Ovary (tissue), 3 donors: ENCODE data around the gene F8.
"Not testable (repeated sequence)": the region's sequence is repeated elsewhere in the genome, so short reads cannot be mapped to it uniquely, and the experiment has no call there.

Experiments
- EP300 ChIP-seq: sonication (generic); formaldehyde crosslinking; IDR thresholded peaks from one replicate; pipeline ENCODE4 v1.6.1; 2017; ENCODE audit warnings: antibody characterized with exemption
- POLR2A ChIP-seq: fragments of 450-650 bp; IDR thresholded peaks from one replicate; pipeline ENCODE4 v1.6.1; 2017; ENCODE audit warnings: antibody characterized with exemption, mild to moderate bottlenecking, moderate library complexity
- TF ChIP-seq, protein P1 (sequence below), 3 donors: fragments of 450-650 bp in 2 of 3; fragments of 200-600 bp in 1 of 3; IDR thresholded peaks; one replicate each; pipeline versions ENCODE4 v1.5.1 to v1.8.0; 2016 to 2022; ENCODE audit warnings: antibody characterized with exemption in 3 of 3, mild to moderate bottlenecking in 1 of 3
- donor health status: DM: no; HTN: no; CAD: no.

DNA sequence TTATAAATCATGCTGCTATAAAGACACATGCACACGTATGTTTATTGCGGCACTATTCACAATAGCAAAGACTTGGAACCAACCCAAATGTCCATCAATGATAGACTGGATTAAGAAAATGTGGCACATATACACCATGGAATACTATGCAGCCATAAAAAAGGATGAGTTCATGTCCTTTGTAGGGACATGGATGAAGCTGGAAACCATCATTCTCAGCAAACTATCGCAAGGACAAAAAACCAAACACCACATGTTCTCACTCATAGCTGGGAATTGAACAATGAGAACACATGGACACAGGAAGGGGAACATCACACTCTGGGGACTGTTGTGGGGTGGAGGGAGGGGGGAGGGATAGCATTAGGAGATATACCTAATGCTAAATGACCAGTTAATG is 196.9 kb downstream of the F8 start:
- TF ChIP-seq, protein P1, sequence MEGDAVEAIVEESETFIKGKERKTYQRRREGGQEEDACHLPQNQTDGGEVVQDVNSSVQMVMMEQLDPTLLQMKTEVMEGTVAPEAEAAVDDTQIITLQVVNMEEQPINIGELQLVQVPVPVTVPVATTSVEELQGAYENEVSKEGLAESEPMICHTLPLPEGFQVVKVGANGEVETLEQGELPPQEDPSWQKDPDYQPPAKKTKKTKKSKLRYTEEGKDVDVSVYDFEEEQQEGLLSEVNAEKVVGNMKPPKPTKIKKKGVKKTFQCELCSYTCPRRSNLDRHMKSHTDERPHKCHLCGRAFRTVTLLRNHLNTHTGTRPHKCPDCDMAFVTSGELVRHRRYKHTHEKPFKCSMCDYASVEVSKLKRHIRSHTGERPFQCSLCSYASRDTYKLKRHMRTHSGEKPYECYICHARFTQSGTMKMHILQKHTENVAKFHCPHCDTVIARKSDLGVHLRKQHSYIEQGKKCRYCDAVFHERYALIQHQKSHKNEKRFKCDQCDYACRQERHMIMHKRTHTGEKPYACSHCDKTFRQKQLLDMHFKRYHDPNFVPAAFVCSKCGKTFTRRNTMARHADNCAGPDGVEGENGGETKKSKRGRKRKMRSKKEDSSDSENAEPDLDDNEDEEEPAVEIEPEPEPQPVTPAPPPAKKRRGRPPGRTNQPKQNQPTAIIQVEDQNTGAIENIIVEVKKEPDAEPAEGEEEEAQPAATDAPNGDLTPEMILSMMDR (IDR thresholded peaks at IDR 0.05) = not testable (repeated sequence)
- TF ChIP-seq POLR2A, EP300: not testable (repeated sequence)
